HG03135 (cell line): ENCODE measurements around the gene LMO4.

Experiments used
- ATAC-seq: cut with Tn5 transposase; IDR thresholded peaks from one replicate; pipeline ENCODE4 v1.9.1; 2021; ENCODE audit warnings: mild to moderate bottlenecking, moderate library complexity; ENCODE audit not compliant: unreplicated experiment

LMO4 gene, protein sequence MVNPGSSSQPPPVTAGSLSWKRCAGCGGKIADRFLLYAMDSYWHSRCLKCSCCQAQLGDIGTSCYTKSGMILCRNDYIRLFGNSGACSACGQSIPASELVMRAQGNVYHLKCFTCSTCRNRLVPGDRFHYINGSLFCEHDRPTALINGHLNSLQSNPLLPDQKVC

DNA sequence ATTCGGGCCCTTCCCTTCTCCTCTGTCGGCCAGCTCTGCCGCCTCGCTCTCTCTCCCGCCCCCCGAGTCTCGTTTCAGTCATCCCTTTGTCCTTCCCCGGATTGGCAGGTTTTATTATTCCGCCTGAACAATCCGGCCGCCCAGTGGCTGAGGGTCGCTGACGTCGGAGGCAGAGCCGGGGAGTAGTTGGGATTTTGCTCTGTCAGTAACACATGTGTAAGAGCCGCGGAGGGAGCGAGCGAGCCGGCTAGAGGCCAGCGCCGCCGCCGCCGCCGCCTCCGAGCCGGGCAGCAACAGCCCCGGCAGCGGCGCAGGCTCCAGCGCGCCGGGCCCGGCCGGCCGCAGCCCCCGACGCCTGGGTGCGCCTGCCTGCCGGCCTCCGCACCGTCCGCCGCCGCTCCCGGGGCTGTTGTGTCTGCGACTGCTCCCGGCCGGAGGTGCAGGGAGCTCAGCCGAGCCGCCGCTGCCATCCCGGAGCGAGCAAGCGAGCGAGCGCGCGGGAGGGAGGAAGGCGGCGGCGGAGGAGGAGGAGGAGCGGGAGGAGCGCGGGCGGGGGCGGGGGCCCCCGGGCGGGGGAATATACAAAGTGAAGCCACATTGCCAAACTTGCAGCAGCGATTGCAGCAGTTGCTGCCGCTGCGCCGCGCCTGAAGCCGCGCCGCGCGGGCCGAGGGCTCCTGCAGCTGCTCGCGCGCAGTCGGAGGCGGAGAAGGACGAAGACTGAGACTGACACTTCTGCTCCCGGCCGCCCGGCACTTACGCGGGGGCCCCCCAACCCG lies at the start of gene LMO4:
TSS of gene LMO4 (plus strand) at position 609 of the 779 bp plus-strand sequence. CDS start 3,136 bp downstream, outside the sequence.
- peak; percentile 80 for ATAC-seq

DNA sequence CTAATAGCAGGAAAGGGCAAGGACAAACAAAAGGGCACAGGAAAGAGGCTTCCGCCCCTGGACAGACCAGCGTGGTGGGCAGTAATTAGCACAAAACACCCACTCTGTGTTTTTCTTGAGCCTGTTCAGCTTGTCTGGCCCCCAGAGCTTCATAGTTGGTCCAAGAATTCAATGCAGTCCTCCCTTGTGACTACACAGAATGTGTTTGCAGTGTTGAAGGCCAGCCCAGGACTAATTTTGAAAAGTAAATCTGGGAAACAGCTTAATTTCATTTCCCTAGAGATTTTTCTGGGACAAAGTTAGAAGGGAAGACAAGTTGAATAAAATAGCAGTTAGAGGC lies 49.2 kb upstream of the LMO4 start:
- ATAC-seq = no peak

DNA sequence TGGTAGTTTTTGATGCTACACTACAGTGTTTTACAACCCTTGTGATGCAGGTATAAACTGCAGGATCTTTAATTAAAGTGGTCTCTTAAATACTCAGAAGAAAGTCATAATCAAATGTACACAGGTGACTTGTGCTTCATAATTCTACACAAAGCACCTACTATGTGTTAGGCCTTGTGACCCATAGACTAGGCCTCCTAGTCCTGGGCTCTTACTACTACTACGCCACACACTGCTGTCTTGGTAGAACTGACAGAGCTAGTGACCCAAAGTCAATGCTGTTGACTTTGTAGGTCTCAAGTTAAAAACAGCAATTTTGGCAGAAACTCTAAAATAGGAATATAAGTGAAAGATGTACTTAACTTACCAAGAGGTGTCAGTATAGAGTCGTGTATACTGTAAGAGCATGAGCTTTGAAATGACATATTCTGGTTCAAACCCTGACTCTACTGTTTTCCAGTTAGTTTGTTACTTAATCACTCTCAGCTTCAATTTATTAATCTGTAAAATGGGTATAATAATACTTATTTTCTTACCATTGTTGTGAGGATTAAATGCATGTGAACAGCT lies 48.6 kb upstream of the LMO4 start:
- ATAC-seq = no peak

DNA sequence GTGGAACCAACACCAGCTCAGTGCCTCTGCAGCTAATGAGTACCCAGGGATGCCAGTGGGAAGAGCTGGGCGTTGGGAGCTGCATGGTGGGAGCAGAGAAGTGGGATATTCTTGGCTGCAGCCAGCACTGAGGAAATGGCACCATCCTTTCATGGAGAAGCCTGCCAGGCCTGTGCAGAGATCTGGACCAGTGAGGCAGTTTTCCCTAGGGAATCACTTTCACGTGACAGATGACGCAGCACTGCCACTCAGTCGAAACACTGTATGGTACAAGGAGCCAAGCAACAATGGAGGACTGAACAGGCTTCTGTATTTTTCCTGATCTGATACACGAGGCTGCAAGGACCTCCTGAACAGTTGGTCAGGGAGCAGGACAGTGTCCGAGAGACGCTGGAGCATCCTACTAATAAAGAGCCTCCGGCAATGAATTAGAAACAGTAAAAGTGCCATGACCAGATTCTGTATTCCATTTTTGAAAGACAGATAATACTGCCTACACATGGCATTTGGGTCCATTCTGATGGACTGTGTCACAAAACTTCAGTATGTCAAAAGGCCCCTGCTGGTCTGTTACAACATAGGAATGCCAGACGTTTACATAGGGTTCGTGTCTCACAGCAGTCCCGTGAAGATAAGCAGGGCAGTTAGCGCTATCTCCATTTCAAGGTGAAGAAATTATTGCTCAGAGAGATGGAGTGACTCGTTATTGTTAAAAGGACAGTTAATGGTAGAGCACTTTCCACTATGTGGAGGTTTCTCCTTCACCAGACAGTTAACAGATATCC lies 44.0 kb upstream of the LMO4 start:
- no peak for ATAC-seq

GRCh38 chr1:87291107-87291506 lies 37.6 kb upstream of the LMO4 start:
- no peak for ATAC-seq

GRCh38 chr1:87292684-87293493 lies 35.8 kb upstream of the LMO4 start:
- no peak for ATAC-seq

DNA sequence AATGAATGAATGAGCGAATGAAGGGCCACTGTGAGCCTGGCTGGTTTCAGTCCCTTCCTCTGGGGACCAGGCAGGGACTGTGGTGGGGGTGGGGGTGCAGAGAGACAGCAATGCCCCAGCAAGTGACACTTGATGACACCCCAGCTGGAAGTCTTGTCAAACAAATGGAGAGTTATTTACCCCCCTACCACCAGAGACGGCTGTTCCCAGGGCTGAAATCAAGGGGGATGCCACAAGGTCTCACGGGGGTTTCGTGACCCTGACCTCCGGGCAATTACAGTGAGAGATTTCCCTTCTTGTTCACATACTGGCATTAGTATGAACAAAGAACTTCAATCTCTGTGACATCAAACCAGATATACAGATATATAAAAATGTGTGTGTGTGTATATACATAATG lies 34.0 kb upstream of the LMO4 start:
- no peak for ATAC-seq

- ATAC-seq = no peak
Observed at GRCh38 chr1:87295445-87296110, 33.1 kb upstream of the LMO4 start.

DNA sequence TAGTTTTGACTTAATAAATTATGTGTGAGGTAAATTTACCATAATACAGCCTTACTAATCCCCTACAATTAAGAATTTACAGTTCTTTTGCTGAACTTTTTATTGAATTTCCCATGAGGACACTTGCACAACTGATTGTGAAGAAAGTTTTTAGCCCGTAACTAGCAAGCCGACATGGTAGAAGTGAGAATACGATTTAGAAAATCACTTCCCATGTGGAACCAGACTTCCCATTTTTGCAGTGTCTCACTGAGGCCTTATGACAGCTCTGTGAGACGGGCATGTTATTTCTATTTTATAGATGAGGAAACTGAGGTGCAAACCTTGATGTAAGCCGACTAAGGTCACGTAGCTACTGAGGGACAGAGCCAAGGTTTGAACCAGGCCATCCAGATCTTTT lies 32.5 kb upstream of the LMO4 start:
- ATAC-seq = no peak

DNA sequence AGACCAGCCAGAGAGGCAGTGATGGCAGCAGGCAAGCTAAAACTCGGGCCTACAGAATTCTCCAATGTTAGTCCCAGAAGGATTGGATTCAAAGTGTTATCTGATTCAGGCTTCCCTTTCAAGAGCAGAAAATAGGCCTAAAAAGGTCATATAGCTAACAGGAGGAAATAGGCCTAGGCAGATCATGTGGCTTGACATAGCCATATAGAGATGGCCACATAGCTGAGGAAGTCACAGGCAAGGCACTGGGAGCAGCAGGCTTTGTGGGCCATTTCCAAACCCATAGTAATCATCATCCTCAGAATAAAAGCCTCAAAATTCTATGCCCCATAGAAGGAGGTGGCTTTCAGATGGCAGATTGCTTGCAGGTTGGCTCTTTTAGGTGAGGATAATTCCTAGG lies 29.0 kb upstream of the LMO4 start:
- ATAC-seq = no peak

DNA sequence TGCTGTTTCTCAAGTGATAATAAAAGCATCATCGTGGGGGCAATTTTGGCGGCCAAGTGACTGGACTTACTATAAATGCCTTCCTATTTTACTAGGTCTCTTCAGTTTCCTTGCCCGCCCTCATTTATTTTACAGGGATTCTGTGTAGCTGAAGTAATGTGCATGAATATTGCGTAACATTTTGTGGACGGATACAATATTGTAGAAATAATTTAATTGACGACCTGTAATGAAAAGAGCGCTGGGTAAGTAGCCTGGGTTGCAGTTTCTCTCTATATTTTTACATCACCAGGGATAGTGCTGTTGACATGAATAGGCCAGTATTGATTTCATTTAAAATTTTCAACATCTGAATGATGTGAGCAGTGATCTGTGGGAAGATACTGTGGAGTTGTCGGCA lies 28.1 kb upstream of the LMO4 start:
- no peak for ATAC-seq

- ATAC-seq = no peak
Observed at GRCh38 chr1:87305151-87305550, 23.5 kb upstream of the LMO4 start.

DNA sequence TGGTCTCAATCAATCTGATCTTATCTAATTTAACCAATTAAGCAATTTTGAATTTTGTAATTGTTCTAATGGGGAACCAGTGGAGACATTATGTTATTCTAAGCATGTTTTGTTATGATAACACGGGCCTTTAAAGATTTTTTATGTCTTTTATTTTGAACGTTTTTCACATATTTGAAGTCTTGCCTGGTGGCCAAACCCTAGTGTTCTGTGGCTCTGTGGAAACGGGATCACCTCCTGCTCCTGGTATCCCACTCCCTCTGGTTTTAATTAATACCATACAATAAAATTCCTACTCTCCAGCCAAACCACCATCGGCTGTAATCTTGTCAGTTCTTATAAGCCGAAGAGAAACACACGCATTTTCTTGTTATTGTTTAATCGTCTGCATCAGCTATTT lies 22.9 kb upstream of the LMO4 start:
- ATAC-seq = no peak

DNA sequence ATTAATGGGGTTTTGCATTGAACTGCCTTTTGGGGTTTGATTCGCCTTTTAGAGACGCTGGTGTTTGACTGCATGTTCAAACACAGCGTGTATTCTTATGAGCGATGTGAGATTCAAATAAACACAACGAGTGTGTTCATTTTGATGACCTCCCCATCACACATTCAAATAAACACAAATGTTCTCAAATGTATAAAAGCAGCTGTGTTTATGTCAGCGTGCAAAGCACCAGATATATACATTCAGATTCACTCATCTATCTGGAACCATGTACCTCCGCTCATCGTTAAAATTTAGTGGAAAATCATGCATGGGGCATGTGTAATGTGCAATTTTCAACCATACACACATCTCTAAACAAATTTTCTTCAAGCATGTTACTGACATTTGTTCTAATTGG lies 21.4 kb upstream of the LMO4 start:
- ATAC-seq = no peak

- ATAC-seq = no peak
Observed at GRCh38 chr1:87307931-87308330, 20.7 kb upstream of the LMO4 start.

DNA sequence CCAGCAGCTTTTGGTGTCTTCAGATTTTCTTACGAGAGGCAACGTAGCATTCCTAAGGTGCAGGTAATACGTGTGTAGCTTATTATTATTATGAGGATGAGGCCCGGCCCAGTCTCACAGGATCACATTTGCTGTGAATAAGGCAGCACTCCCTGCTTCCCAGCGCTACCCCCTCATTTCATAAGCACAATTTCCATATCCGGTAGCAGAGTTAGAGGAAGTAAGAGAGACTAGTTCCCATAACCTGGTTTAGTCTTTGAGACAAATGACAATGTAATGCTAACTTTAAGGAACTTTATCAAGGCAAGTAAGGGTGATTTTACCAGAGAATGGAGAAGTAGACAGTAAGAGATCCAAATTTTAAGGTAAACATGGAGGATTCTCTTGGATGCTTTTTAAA lies 14.6 kb upstream of the LMO4 start:
- ATAC-seq = no peak

- ATAC-seq = no peak
Observed at GRCh38 chr1:87318056-87318650, 10.5 kb upstream of the LMO4 start.

- no peak for ATAC-seq
Observed at GRCh38 chr1:87318806-87319205, 9.9 kb upstream of the LMO4 start.

- ATAC-seq = no peak
Observed at GRCh38 chr1:87325982-87326738, 2.5 kb upstream of the LMO4 start.
